Gastrocnemius medialis (tissue), 4 donors: ENCODE data around the gene RPAIN. TPM values are rescaled to one million over a fixed set of nuclear protein-coding genes. Genes with fewer than 3 reads are reported as not detected.
"Not testable (repeated sequence)": the region's sequence is repeated elsewhere in the genome, so short reads cannot be mapped to it uniquely, and the experiment has no call there.

Experiments
- ATAC-seq, 2 donors: fragments of 150-250 bp; one replicate each; pipeline ENCODE4 v1.9.1; 2016
- DNase-seq, 2 donors: peaks; one replicate each; pipeline ENCODE4 v3.0.0-alpha.2; 2019
- H3K27ac ChIP-seq, 4 donors: fragments of 200-600 bp; sonication (generic); 1 replicate in 1 of 4; 2 replicates in 3 of 4; pipeline ENCODE4 v1.5.1; 2016 to 2018; ENCODE audit warnings: mild to moderate bottlenecking in 2 of 4, moderate library complexity in 1 of 4
- H3K27me3 ChIP-seq, 3 donors: fragments of 200-600 bp; sonication (generic) in 2 of 3; 1 replicate in 1 of 3; 2 replicates in 2 of 3; pipeline versions ENCODE4 v1.5.1 to v1.6.0; 2016 to 2019; ENCODE audit warnings: mild to moderate bottlenecking in 1 of 3, moderate library complexity in 1 of 3
- H3K36me3 ChIP-seq, 2 donors: fragments of 200-600 bp; sonication (generic) in 1 of 2; one replicate each; pipeline ENCODE4 v1.5.1; 2017 to 2018
- H3K4me1 ChIP-seq, 2 donors: fragments of 200-600 bp; sonication (generic) in 1 of 2; one replicate each; pipeline ENCODE4 v1.5.1; 2016 to 2017; ENCODE audit warnings: mild to moderate bottlenecking in 2 of 2
- H3K4me3 ChIP-seq, 4 donors: fragments of 200-600 bp; sonication (generic) in 3 of 4; 1 replicate in 1 of 4; 2 replicates in 3 of 4; pipeline ENCODE4 v1.5.1; 2016 to 2019; ENCODE audit warnings: mild to moderate bottlenecking in 2 of 4
- H3K9me3 ChIP-seq, 3 donors: fragments of 200-600 bp; sonication (generic) in 2 of 3; 1 replicate in 1 of 3; 2 replicates in 2 of 3; pipeline ENCODE4 v1.5.1; 2016 to 2019
- CTCF ChIP-seq, 5 experiments: fragments of 450-650 bp in 3 of 5; fragments of 200-600 bp in 2 of 5; sonication (generic) in 2 of 5; IDR thresholded peaks in 4 of 5; conservative IDR thresholded peaks in 1 of 5; 1 replicate in 4 of 5; 2 replicates in 1 of 5; pipeline ENCODE4 v1.5.1; 2016 to 2019; ENCODE audit warnings: antibody characterized with exemption in 5 of 5, mild to moderate bottlenecking in 3 of 5, moderate library complexity in 3 of 5
- POLR2A ChIP-seq, 2 donors: fragments of 450-650 bp; IDR thresholded peaks; one replicate each; pipeline ENCODE4 v1.6.1; 2017; ENCODE audit warnings: antibody characterized with exemption in 2 of 2, mild to moderate bottlenecking in 2 of 2, moderate library complexity in 2 of 2
- in situ Hi-C, 4 donors: fragments of 200-750 bp; cut with MboI; loops; one replicate each; pipeline versions ENCODE4 v1.15.0 to v1.8.0; 2017; ENCODE audit warnings: low sequenced_read_pairs in 4 of 4
- intact Hi-C: fragments of 100-400 bp; cut with DNase I; formaldehyde crosslinking; loops from one replicate; pipeline ENCODE4 v1.15.1; 2023; ENCODE audit warnings: low total_unique reads
- total RNA-seq, 4 donors: library from RNA; depleted of rRNA; stranded (reverse); fragments of >200 nt; gene quantifications; one replicate each; pipeline versions ENCODE4 v1.1.0 to v1.2.3, GENCODE V29; 2016

Gene RPAIN
- total RNA-seq, 4 donors from 2014 or later = 45.3 to 66.7 (median 53.7) TPM

GRCh38 chr17:5430413-5430999 is 10.5 kb downstream of the RPAIN start:
- no peaks in the 10 kb centered on the region for H3K27me3 ChIP-seq
- DNase-seq (no peak), ATAC-seq (no peak)
- H3K4me1 ChIP-seq = peaks cover 0 to 5% of the 10 kb centered on the region in 2 donors
- H3K4me3 ChIP-seq = no peak overlapping the region
- H3K36me3 ChIP-seq = peaks cover 0 to 99% of the 10 kb centered on the region in 2 donors
- in situ Hi-C loops (loop anchor here in 1 of 4 donors (25.0 kb wide), 1 partner anchor 193 kb away; the partner anchor contains the start of gene SCIMP), intact Hi-C loops (no loop called here)
- H3K9me3 ChIP-seq = no peaks in the 10 kb centered on the region
- H3K27ac ChIP-seq = no peak overlapping the region
- no peak for TF ChIP-seq CTCF (IDR thresholded peaks at IDR 0.05 in 4 of 5, conservative IDR thresholded peaks at IDR 0.05 in 1 of 5)
- no peak for TF ChIP-seq POLR2A (IDR thresholded peaks at IDR 0.05)

- H3K4me1 ChIP-seq, intact Hi-C loops, H3K9me3 ChIP-seq, H3K4me3 ChIP-seq, H3K27ac ChIP-seq, ATAC-seq, H3K27me3 ChIP-seq, DNase-seq: not testable (repeated sequence)
- in situ Hi-C loops = loop anchor here in 1 of 4 donors (25.0 kb wide), 1 partner anchor 194 kb away; the partner anchor contains the start of gene SCIMP
- H3K36me3 ChIP-seq = peaks cover 0 to 94% of the 10 kb centered on the region in 2 donors
Measured at GRCh38 chr17:5431234-5431633, 11.3 kb downstream of the RPAIN start.

GRCh38 chr17:5431949-5432556 is 12.1 kb downstream of the RPAIN start:
- Histone ChIP-seq H3K27ac (no peak overlapping the region), H3K9me3 (no peaks in the 10 kb centered on the region), H3K36me3 (peaks cover 0 to 94% of the 10 kb centered on the region in 2 donors), H3K27me3 (no peaks in the 10 kb centered on the region), H3K4me3 (no peak overlapping the region), H3K4me1 (peaks cover 5 to 7% of the 10 kb centered on the region in 2 donors)
- no peak for ATAC-seq
- intact Hi-C loops (no loop called here), in situ Hi-C loops (loop anchor here in 1 of 4 donors (25.0 kb wide), 1 partner anchor 195 kb away; the partner anchor contains the start of gene SCIMP)
- TF ChIP-seq CTCF (IDR thresholded peaks at IDR 0.05 in 4 of 5, conservative IDR thresholded peaks at IDR 0.05 in 1 of 5) (no peak), POLR2A (IDR thresholded peaks at IDR 0.05) (no peak)
- no peak for DNase-seq

GRCh38 chr17:5434984-5435383 is 15.0 kb downstream of the RPAIN start:
- in situ Hi-C loops = loop anchor here in 1 of 4 donors (25.0 kb wide), 1 partner anchor 198 kb away; the partner anchor contains the start of gene SCIMP
- no peaks in the 10 kb centered on the region for H3K9me3 ChIP-seq
- H3K4me3 ChIP-seq = no peak overlapping the region
- H3K4me1 ChIP-seq = peaks cover 19% of the 10 kb centered on the region in 2 donors
- ATAC-seq = no peak
- intact Hi-C loops = no loop called here
- TF ChIP-seq CTCF (IDR thresholded peaks at IDR 0.05 in 4 of 5, conservative IDR thresholded peaks at IDR 0.05 in 1 of 5) (no peak), POLR2A (IDR thresholded peaks at IDR 0.05) (no peak)
- no peak for DNase-seq
- peaks cover 0 to 74% of the 10 kb centered on the region in 2 donors for H3K36me3 ChIP-seq
- H3K27ac ChIP-seq = peak overlapping the region; percentile 5 to 68 (median 31)
- no peaks in the 10 kb centered on the region for H3K27me3 ChIP-seq

- in situ Hi-C loops = loop anchor here in 1 of 4 donors (25.0 kb wide), 1 partner anchor 199 kb away; the partner anchor contains the start of gene SCIMP
- intact Hi-C loops, H3K27me3 ChIP-seq, H3K4me3 ChIP-seq, H3K9me3 ChIP-seq, DNase-seq, ATAC-seq: not testable (repeated sequence)
- peak overlapping the region in 1 of 4 donors; percentile 68 for H3K27ac ChIP-seq
- peaks cover 0 to 65% of the 10 kb centered on the region in 2 donors for H3K36me3 ChIP-seq
- peaks cover 19% of the 10 kb centered on the region in 2 donors for H3K4me1 ChIP-seq
Measured at GRCh38 chr17:5435781-5436315, 15.9 kb downstream of the RPAIN start.
